ENCODE data around the gene RAB3GAP2. TPM values are rescaled to one million over a fixed set of nuclear protein-coding genes. Genes with fewer than 3 reads are reported as not detected.
"Not testable (repeated sequence)": the region's sequence is repeated elsewhere in the genome, so short reads cannot be mapped to it uniquely, and the experiment has no call there.

Gene RAB3GAP2
- total RNA-seq, 1 donor from 2014 or later, result 50.6 TPM

- no peak overlapping the region for H3K4me3 Mint-ChIP-seq
- no peaks in the 10 kb centered on the region for H3K4me1 Mint-ChIP-seq
- H3K27me3 Mint-ChIP-seq (ENCODE audit: low read depth), result no peaks in the 10 kb centered on the region
- TF ChIP-seq, protein P1, sequence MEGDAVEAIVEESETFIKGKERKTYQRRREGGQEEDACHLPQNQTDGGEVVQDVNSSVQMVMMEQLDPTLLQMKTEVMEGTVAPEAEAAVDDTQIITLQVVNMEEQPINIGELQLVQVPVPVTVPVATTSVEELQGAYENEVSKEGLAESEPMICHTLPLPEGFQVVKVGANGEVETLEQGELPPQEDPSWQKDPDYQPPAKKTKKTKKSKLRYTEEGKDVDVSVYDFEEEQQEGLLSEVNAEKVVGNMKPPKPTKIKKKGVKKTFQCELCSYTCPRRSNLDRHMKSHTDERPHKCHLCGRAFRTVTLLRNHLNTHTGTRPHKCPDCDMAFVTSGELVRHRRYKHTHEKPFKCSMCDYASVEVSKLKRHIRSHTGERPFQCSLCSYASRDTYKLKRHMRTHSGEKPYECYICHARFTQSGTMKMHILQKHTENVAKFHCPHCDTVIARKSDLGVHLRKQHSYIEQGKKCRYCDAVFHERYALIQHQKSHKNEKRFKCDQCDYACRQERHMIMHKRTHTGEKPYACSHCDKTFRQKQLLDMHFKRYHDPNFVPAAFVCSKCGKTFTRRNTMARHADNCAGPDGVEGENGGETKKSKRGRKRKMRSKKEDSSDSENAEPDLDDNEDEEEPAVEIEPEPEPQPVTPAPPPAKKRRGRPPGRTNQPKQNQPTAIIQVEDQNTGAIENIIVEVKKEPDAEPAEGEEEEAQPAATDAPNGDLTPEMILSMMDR (IDR thresholded peaks at IDR 0.05; ENCODE audit: unreplicated experiment), result no peak
- no peak overlapping the region for H3K27ac Mint-ChIP-seq
- H3K9me3 Mint-ChIP-seq, result no peaks in the 10 kb centered on the region
- DNase-seq (ENCODE audit: low spot score in 2 of 2, unreplicated experiment in 2 of 2), result no peak
- peaks cover 13% of the 10 kb centered on the region for H3K36me3 Mint-ChIP-seq
Measured at GRCh38 chr1:220224033-220224432, 48.2 kb downstream of the RAB3GAP2 start.

DNA sequence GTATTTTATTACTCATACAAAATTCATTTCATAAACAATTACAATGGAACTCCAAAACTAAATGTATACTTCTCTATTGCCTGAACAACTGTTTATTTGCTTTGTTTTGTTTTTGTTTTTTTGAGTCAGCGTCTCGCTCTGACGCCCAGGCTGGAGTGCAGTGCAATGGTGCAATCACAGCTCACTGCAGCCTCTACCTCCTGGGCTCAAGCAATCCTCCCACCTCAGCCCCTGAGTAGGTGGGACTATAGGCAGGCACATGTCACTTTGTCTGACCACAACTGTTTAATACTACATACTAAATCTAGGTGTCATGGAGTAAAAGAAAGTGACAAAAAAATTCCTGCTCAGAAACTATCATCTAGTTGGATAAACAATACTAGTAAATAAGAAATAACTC lies 49.3 kb downstream of the RAB3GAP2 start:
- TF ChIP-seq, protein P1 (IDR thresholded peaks at IDR 0.05; ENCODE audit: unreplicated experiment), result no peak
- no peak overlapping the region for H3K27ac Mint-ChIP-seq
- no peak overlapping the region for H3K4me3 Mint-ChIP-seq
- H3K27me3 Mint-ChIP-seq (ENCODE audit: low read depth), result no peaks in the 10 kb centered on the region
- H3K36me3 Mint-ChIP-seq, result peaks cover 3% of the 10 kb centered on the region
- no peaks in the 10 kb centered on the region for H3K9me3 Mint-ChIP-seq
- H3K4me1 Mint-ChIP-seq, result no peaks in the 10 kb centered on the region
- no peak for DNase-seq (ENCODE audit: low spot score in 2 of 2, unreplicated experiment in 2 of 2)

DNA sequence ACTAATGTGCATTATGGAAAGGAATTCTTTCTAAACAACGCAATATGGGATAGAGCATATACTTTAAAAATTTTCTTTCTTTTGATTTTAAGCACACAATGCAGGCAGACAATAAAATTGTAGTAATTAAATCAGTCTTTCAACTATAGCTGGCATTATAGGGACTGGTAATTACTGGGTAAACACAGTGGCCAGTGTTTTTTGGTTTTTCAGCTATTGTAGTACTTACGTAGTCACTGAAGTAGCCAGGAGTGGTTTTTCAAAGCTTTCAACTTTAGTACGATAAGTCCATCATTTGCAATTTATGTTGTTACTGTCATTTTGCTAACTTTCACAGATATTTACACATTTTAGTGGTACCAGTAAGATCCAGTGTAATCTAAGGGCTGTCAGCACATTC lies 50.6 kb downstream of the RAB3GAP2 start:
- H3K27me3 Mint-ChIP-seq (ENCODE audit: low read depth), result no peaks in the 10 kb centered on the region
- no peaks in the 10 kb centered on the region for H3K9me3 Mint-ChIP-seq
- DNase-seq (ENCODE audit: low spot score in 2 of 2, unreplicated experiment in 2 of 2), result no peak
- no peak overlapping the region for H3K4me3 Mint-ChIP-seq
- H3K36me3 Mint-ChIP-seq, result peaks cover 2% of the 10 kb centered on the region
- no peaks in the 10 kb centered on the region for H3K4me1 Mint-ChIP-seq
- TF ChIP-seq, protein P1 (IDR thresholded peaks at IDR 0.05; ENCODE audit: unreplicated experiment), result no peak
- no peak overlapping the region for H3K27ac Mint-ChIP-seq

GRCh38 chr1:220221269-220221668 lies 51.0 kb downstream of the RAB3GAP2 start:
- no peaks in the 10 kb centered on the region for H3K4me1 Mint-ChIP-seq
- TF ChIP-seq, protein P1 (IDR thresholded peaks at IDR 0.05; ENCODE audit: unreplicated experiment), result no peak
- no peak for DNase-seq (ENCODE audit: low spot score in 2 of 2, unreplicated experiment in 2 of 2)
- H3K27ac Mint-ChIP-seq, result no peak overlapping the region
- no peaks in the 10 kb centered on the region for H3K9me3 Mint-ChIP-seq
- H3K36me3 Mint-ChIP-seq, result peaks cover 2% of the 10 kb centered on the region
- H3K4me3 Mint-ChIP-seq, result no peak overlapping the region
- H3K27me3 Mint-ChIP-seq (ENCODE audit: low read depth), result no peaks in the 10 kb centered on the region

GRCh38 chr1:220220699-220221040 lies 51.6 kb downstream of the RAB3GAP2 start:
- not testable (repeated sequence) for H3K4me3 Mint-ChIP-seq; DNase-seq (ENCODE audit: low spot score in 2 of 2, unreplicated experiment in 2 of 2); H3K27me3 Mint-ChIP-seq (ENCODE audit: low read depth); H3K9me3 Mint-ChIP-seq; H3K36me3 Mint-ChIP-seq; H3K27ac Mint-ChIP-seq; H3K4me1 Mint-ChIP-seq

GRCh38 chr1:220219865-220220698 lies 52.2 kb downstream of the RAB3GAP2 start:
- DNase-seq (ENCODE audit: low spot score in 2 of 2, unreplicated experiment in 2 of 2), result no peak
- Mint-ChIP-seq H3K27ac (no peak overlapping the region), H3K27me3 (ENCODE audit: low read depth) (no peaks in the 10 kb centered on the region)

More at GRCh38 chr1:220219865-220220698, 52.2 kb downstream of the RAB3GAP2 start:
- no peaks in the 10 kb centered on the region for H3K4me1 Mint-ChIP-seq
- TF ChIP-seq, protein P1 (IDR thresholded peaks at IDR 0.05; ENCODE audit: unreplicated experiment), result no peak
- no peaks in the 10 kb centered on the region for H3K9me3 Mint-ChIP-seq
- H3K4me3 Mint-ChIP-seq, result no peak overlapping the region
- peaks cover 2% of the 10 kb centered on the region for H3K36me3 Mint-ChIP-seq

Data from mesothelial cell of epicardium (in vitro differentiated cells).